Bronchial epithelial cell (primary cell): ENCODE measurements around the gene FRMD1. TPM values are rescaled to one million over a fixed set of nuclear protein-coding genes. Genes with fewer than 3 reads are reported as not detected.

ENCODE experiments used
- DNase-seq: peaks from one replicate; pipeline ENCODE4 v3.0.0-alpha.2; 2010; ENCODE audit warnings: low read depth
- FAIRE-seq: peaks from 2 replicates; lab custom pipeline; 2011; peaks lifted over from hg19 to GRCh38; lab: Jason Lieb, UNC
- H3K27me3 ChIP-seq: 2 replicates; pipeline ENCODE4 v1.5.1; 2011; ENCODE audit warnings: low read length; ENCODE audit not compliant: control insufficient read depth, insufficient read depth
- H3K36me3 ChIP-seq: 2 replicates; pipeline ENCODE4 v1.5.1; 2011; ENCODE audit warnings: low read length; ENCODE audit not compliant: control insufficient read depth, insufficient read depth
- H3K4me3 ChIP-seq: 2 replicates; pipeline ENCODE4 v1.5.1; 2011; ENCODE audit warnings: mild to moderate bottlenecking, low read depth, low read length, control low read depth
- CTCF ChIP-seq: IDR thresholded peaks from 2 replicates; pipeline ENCODE4 v1.5.1; 2011; ENCODE audit warnings: mild to moderate bottlenecking, moderate library complexity, low read length, control low read depth, inconsistent platforms; ENCODE audit not compliant: insufficient read depth, severe bottlenecking
- total RNA-seq: library from RNA; depleted of rRNA; stranded (reverse); fragments of >200 nt; gene quantifications from 2 replicates; pipeline ENCODE4 v1.2.1, GENCODE V29; 2014

Gene FRMD1
- total RNA-seq, 1 donor from 2014 or later, result not detected

GRCh38 chr6:168043848-168044415 lies 35.1 kb downstream of the FRMD1 start:
- TF ChIP-seq CTCF, result no peak

GRCh38 chr6:168043193-168043847 lies 35.7 kb downstream of the FRMD1 start:
- Histone ChIP-seq H3K36me3 (no peaks in the 10 kb centered on the region), H3K4me3 (no peak overlapping the region), H3K27me3 (no peaks in the 10 kb centered on the region)
- DNase-seq, result no peak
- FAIRE-seq, result no peak
- no peak for TF ChIP-seq CTCF

More at GRCh38 chr6:168043848-168044415, 35.1 kb downstream of the FRMD1 start:
- DNase-seq, result no peak
- no peak for FAIRE-seq
- H3K36me3 ChIP-seq, result no peaks in the 10 kb centered on the region
- H3K4me3 ChIP-seq, result no peak overlapping the region
- no peaks in the 10 kb centered on the region for H3K27me3 ChIP-seq

- H3K36me3 ChIP-seq, result no peaks in the 10 kb centered on the region
- no peaks in the 10 kb centered on the region for H3K27me3 ChIP-seq
- no peak for TF ChIP-seq CTCF
- no peak for FAIRE-seq
- no peak overlapping the region for H3K4me3 ChIP-seq
- no peak for DNase-seq
Observed at GRCh38 chr6:168042426-168043192, 36.4 kb downstream of the FRMD1 start.

GRCh38 chr6:168041928-168042327 lies 37.1 kb downstream of the FRMD1 start:
- FAIRE-seq (no peak), DNase-seq (no peak)
- Histone ChIP-seq H3K4me3 (no peak overlapping the region), H3K27me3 (no peaks in the 10 kb centered on the region), H3K36me3 (no peaks in the 10 kb centered on the region)
- TF ChIP-seq CTCF, result no peak

- Histone ChIP-seq H3K4me3 (no peak overlapping the region), H3K36me3 (no peaks in the 10 kb centered on the region), H3K27me3 (no peaks in the 10 kb centered on the region)
- FAIRE-seq, result no peak
- no peak for DNase-seq
- TF ChIP-seq CTCF, result no peak
Observed at GRCh38 chr6:168040856-168041496, 38.0 kb downstream of the FRMD1 start.
